ENCODE results near the gene MAGI3.

The MAGI3 gene

GRCh38 chr1:113721010-113721409, 330.7 kb downstream of the MAGI3 start:
- H3K9me3 ChIP-seq = no peaks in the 10 kb centered on the region; the same call in 1 of the 2 replicates
- H3K4me3 ChIP-seq (ENCODE audit: low read depth, low read length) = no peak overlapping the region
- no peak for TF ChIP-seq CTCF (IDR thresholded peaks at IDR 0.05; ENCODE audit: low read depth, low read length)
- H3K4me1 ChIP-seq = no peaks in the 10 kb centered on the region
- DNase-seq = no peak
- H3K27me3 ChIP-seq = no peaks in the 10 kb centered on the region
- H3K36me3 ChIP-seq = peaks cover 26% of the 10 kb centered on the region

- no peak for TF ChIP-seq CTCF (IDR thresholded peaks at IDR 0.05; ENCODE audit: low read depth, low read length)
- DNase-seq = no peak
- Histone ChIP-seq H3K4me3 (ENCODE audit: low read depth, low read length) (no peak overlapping the region), H3K36me3 (peaks cover 12% of the 10 kb centered on the region), H3K27me3 (no peaks in the 10 kb centered on the region), H3K4me1 (peaks cover 3% of the 10 kb centered on the region; the same call in 1 of the 2 replicates), H3K9me3 (no peaks in the 10 kb centered on the region)
These were observed 342.5 kb downstream of the MAGI3 start for GRCh38 chr1:113732802-113733201.

GRCh38 chr1:113734357-113735055, 344.2 kb downstream of the MAGI3 start:
- no peak overlapping the region for H3K4me3 ChIP-seq (ENCODE audit: low read depth, low read length)
- H3K27me3 ChIP-seq = no peaks in the 10 kb centered on the region
- peaks cover 3% of the 10 kb centered on the region; the same call in 1 of the 2 replicates for H3K4me1 ChIP-seq
- H3K36me3 ChIP-seq = peaks cover 10% of the 10 kb centered on the region
- H3K9me3 ChIP-seq = no peaks in the 10 kb centered on the region
- DNase-seq = no peak
- TF ChIP-seq CTCF (IDR thresholded peaks at IDR 0.05; ENCODE audit: low read depth, low read length) = no peak
